RPMI8226 (cell line): ENCODE data around the gene NLGN3.

ENCODE experiments used
- DNase-seq: peaks from one replicate; pipeline ENCODE4 v3.0.0-alpha.2; 2015

NLGN3 gene

GRCh38 chrX:71144651-71145050, at the start of gene NLGN3:
Gene NLGN3, plus strand, starts transcription at chrX:71144841. Its CDS starts 2,909 bp downstream, at chrX:71147750.
- no peak for DNase-seq

GRCh38 chrX:71095033-71095432, 49.6 kb upstream of the NLGN3 start:
- DNase-seq: no peak

- peak; percentile 91 for DNase-seq
These were observed 49.1 kb upstream of the NLGN3 start, which contains the start of gene FOXO4 for GRCh38 chrX:71095555-71095980. Gene FOXO4, plus strand, starts transcription at chrX:71095851. Its CDS starts 678 bp downstream, at chrX:71096529.

- DNase-seq: no peak
These were observed 48.5 kb upstream of the NLGN3 start for GRCh38 chrX:71095981-71096759.

- no peak for DNase-seq
These were observed 47.9 kb upstream of the NLGN3 start for GRCh38 chrX:71096760-71097032.

GRCh38 chrX:71098302-71098701, 46.3 kb upstream of the NLGN3 start:
- DNase-seq: peak; percentile 67

GRCh38 chrX:71098951-71099506, 45.6 kb upstream of the NLGN3 start:
- no peak for DNase-seq

GRCh38 chrX:71099736-71100135, 44.9 kb upstream of the NLGN3 start:
- no peak for DNase-seq

- no peak for DNase-seq
These were observed 43.8 kb upstream of the NLGN3 start for GRCh38 chrX:71100581-71101505.

GRCh38 chrX:71102292-71102691, 42.3 kb upstream of the NLGN3 start:
- DNase-seq: no peak

GRCh38 chrX:71103110-71103983, 41.3 kb upstream of the NLGN3 start:
- DNase-seq: peak; percentile 16

GRCh38 chrX:71105628-71106027, 39.0 kb upstream of the NLGN3 start:
- DNase-seq: no peak

- DNase-seq: no peak
These were observed 38.2 kb upstream of the NLGN3 start, which contains the start of gene CXorf65 for GRCh38 chrX:71106427-71106826. Gene CXorf65, minus strand, starts transcription at chrX:71106740. Its CDS starts 184 bp downstream, at chrX:71106556.

- no peak for DNase-seq
These were observed 37.4 kb upstream of the NLGN3 start for GRCh38 chrX:71107245-71107644.

- no peak for DNase-seq
These were observed 36.8 kb upstream of the NLGN3 start for GRCh38 chrX:71107762-71108360.

- DNase-seq: no peak
These were observed 35.6 kb upstream of the NLGN3 start for GRCh38 chrX:71109051-71109450.

GRCh38 chrX:71111141-71111843, 33.3 kb upstream of the NLGN3 start, which contains the start of gene IL2RG:
Gene IL2RG, minus strand, starts transcription at chrX:71111577. Its CDS starts 38 bp downstream, at chrX:71111539.
- peak; percentile 23 for DNase-seq

GRCh38 chrX:71111921-71112431, 32.7 kb upstream of the NLGN3 start:
- no peak for DNase-seq

- no peak for DNase-seq
These were observed 27.3 kb upstream of the NLGN3 start for GRCh38 chrX:71117358-71117757.

- DNase-seq: peak; percentile 80
These were observed 26.3 kb upstream of the NLGN3 start, which contains the start of gene MED12 for GRCh38 chrX:71118032-71118984. Gene MED12, plus strand, starts transcription at chrX:71118596. Its CDS starts 159 bp downstream, at chrX:71118755.
